NCI-H2107 (cell line): ENCODE measurements around the gene PKD1.

ENCODE experiments used
- DNase-seq: peaks from one replicate; lab custom pipeline; 2025; lab: John Stamatoyannopoulos, UW

PKD1 gene

GRCh38 chr16:2074071-2074470 is 61.6 kb downstream of the PKD1 start:
- no peak for DNase-seq

- no peak for DNase-seq
Observed at GRCh38 chr16:2072926-2073325, 62.8 kb downstream of the PKD1 start.

- no peak for DNase-seq
Observed at GRCh38 chr16:2071454-2072202, 64.1 kb downstream of the PKD1 start.

- no peak for DNase-seq
Observed at GRCh38 chr16:2070576-2071453, 64.9 kb downstream of the PKD1 start.

GRCh38 chr16:2066139-2066538 is 69.6 kb downstream of the PKD1 start:
- DNase-seq: no peak

- no peak for DNase-seq
Observed at GRCh38 chr16:2064368-2064945, 71.2 kb downstream of the PKD1 start.

GRCh38 chr16:2063861-2064260 is 71.8 kb downstream of the PKD1 start:
- DNase-seq: no peak

GRCh38 chr16:2062801-2063200 is 72.9 kb downstream of the PKD1 start:
- DNase-seq: no peak

GRCh38 chr16:2061526-2061925 is 74.2 kb downstream of the PKD1 start:
- DNase-seq: no peak

GRCh38 chr16:2061023-2061422 is 74.7 kb downstream of the PKD1 start:
- no peak for DNase-seq

- no peak for DNase-seq
Observed at GRCh38 chr16:2060346-2060745, 75.4 kb downstream of the PKD1 start.

GRCh38 chr16:2058872-2059271 is 76.8 kb downstream of the PKD1 start:
- DNase-seq: no peak

GRCh38 chr16:2058420-2058819 is 77.3 kb downstream of the PKD1 start:
- DNase-seq: peak; percentile 53

- DNase-seq: no peak
Observed at GRCh38 chr16:2057438-2057837, 78.3 kb downstream of the PKD1 start.

GRCh38 chr16:2056681-2057407 is 78.9 kb downstream of the PKD1 start:
- DNase-seq: no peak

- DNase-seq: no peak
Observed at GRCh38 chr16:2056077-2056476, 79.6 kb downstream of the PKD1 start.

GRCh38 chr16:2054543-2055245 is 81.0 kb downstream of the PKD1 start:
- peak; percentile 94 for DNase-seq

- DNase-seq: no peak
Observed at GRCh38 chr16:2053897-2054296, 81.8 kb downstream of the PKD1 start.

- no peak for DNase-seq
Observed at GRCh38 chr16:2053211-2053610, 82.5 kb downstream of the PKD1 start.

GRCh38 chr16:2048116-2048543 is 87.6 kb downstream of the PKD1 start:
- DNase-seq: no peak

- peak; percentile 88 for DNase-seq
Observed at GRCh38 chr16:2047330-2048115, 88.2 kb downstream of the PKD1 start, which contains the start of the genes NTHL1 and TSC2. NTHL1 (minus strand) TSS chr16:2047834; CDS start chr16:2047823, 11 bp downstream. TSC2 (plus strand) TSS chr16:2047985; CDS start chr16:2048616, 631 bp downstream.
